H9 (cell line): Measurements from ENCODE around the gene SGCB. TPM values are rescaled to one million over a fixed set of nuclear protein-coding genes. Genes with fewer than 3 reads are reported as not detected.

Source experiments
- DNase-seq: peaks from one replicate; pipeline ENCODE4 v3.0.0-alpha.2; 2017
- H2AFZ ChIP-seq: one replicate; pipeline ENCODE4 v1.6.1; 2013; ENCODE audit warnings: mild to moderate bottlenecking, low read length, control low read depth, moderate library complexity
- H2AK5ac ChIP-seq: 2 replicates; pipeline ENCODE4 v1.6.1; 2013; ENCODE audit warnings: low read length, control low read depth, mixed read lengths; ENCODE audit not compliant: insufficient read length
- H2BK120ac ChIP-seq: one replicate; pipeline ENCODE4 v1.6.1; 2013; ENCODE audit warnings: low read depth, mild to moderate bottlenecking, low read length, control low read depth, inconsistent platforms; ENCODE audit not compliant: poor library complexity, severe bottlenecking
- H2BK12ac ChIP-seq: 2 replicates; pipeline ENCODE4 v1.6.1; 2013; ENCODE audit warnings: low read length, control low read depth, mixed read lengths, low read depth; ENCODE audit not compliant: insufficient read length
- H2BK15ac ChIP-seq: 2 replicates; pipeline ENCODE4 v1.6.1; 2013; ENCODE audit warnings: low read depth, low read length, control low read depth
- H2BK20ac ChIP-seq: one replicate; pipeline ENCODE4 v1.6.1; 2013; ENCODE audit warnings: low read depth, mild to moderate bottlenecking, low read length, control low read depth, inconsistent platforms; ENCODE audit not compliant: poor library complexity, severe bottlenecking
- H2BK5ac ChIP-seq: 2 replicates; pipeline ENCODE4 v1.6.1; 2013; ENCODE audit warnings: low read length, control low read depth, mixed read lengths; ENCODE audit not compliant: insufficient read length
- H3K14ac ChIP-seq: 2 replicates; pipeline ENCODE4 v1.6.1; 2013; ENCODE audit warnings: low read length, control low read depth; ENCODE audit not compliant: insufficient read depth
- H3K18ac ChIP-seq: 2 replicates; pipeline ENCODE4 v1.6.1; 2013; ENCODE audit warnings: low read depth, mild to moderate bottlenecking, mixed read lengths, low read length, control low read depth; ENCODE audit not compliant: insufficient read length
- H3K23ac ChIP-seq: 2 replicates; pipeline ENCODE4 v1.6.1; 2013; ENCODE audit warnings: low read length, control low read depth, mixed read lengths, low read depth; ENCODE audit not compliant: insufficient read length
- H3K23me2 ChIP-seq: 2 replicates; pipeline ENCODE4 v1.6.1; 2013; ENCODE audit warnings: low read depth, mild to moderate bottlenecking, mixed read lengths, low read length, control low read depth; ENCODE audit not compliant: insufficient read length, poor library complexity, severe bottlenecking
- H3K27ac ChIP-seq: 2 replicates; pipeline ENCODE4 v1.5.1; 2013; ENCODE audit warnings: low read length, control low read depth, mixed read lengths, low read depth; ENCODE audit not compliant: insufficient read length
- H3K27me3 ChIP-seq: 2 replicates; pipeline ENCODE4 v1.6.1; 2013; ENCODE audit warnings: low read length, control low read depth, inconsistent platforms; ENCODE audit not compliant: insufficient read depth
- H3K4ac ChIP-seq: 2 replicates; pipeline ENCODE4 v1.6.1; 2013; ENCODE audit warnings: low read depth, mild to moderate bottlenecking, control low read depth, inconsistent platforms, low read length, moderate library complexity
- H3K4me1 ChIP-seq: 2 replicates; pipeline ENCODE4 v1.6.1; 2013; ENCODE audit warnings: low read length, control low read depth, inconsistent platforms; ENCODE audit not compliant: insufficient read depth
- H3K4me2 ChIP-seq: 2 replicates; pipeline ENCODE4 v1.6.1; 2013; ENCODE audit warnings: low read length, control low read depth, mixed read lengths; ENCODE audit not compliant: insufficient read length, insufficient read depth
- H3K56ac ChIP-seq: 2 replicates; pipeline ENCODE4 v1.6.1; 2013; ENCODE audit warnings: low read depth, mild to moderate bottlenecking, mixed read lengths, low read length, control low read depth; ENCODE audit not compliant: insufficient read length
- H3K79me1 ChIP-seq: 2 replicates; pipeline ENCODE4 v1.6.1; 2013; ENCODE audit warnings: low read depth, mild to moderate bottlenecking, moderate library complexity, low read length, control low read depth, inconsistent platforms; ENCODE audit not compliant: insufficient read depth, poor library complexity, severe bottlenecking
- H3K79me2 ChIP-seq: 2 replicates; pipeline ENCODE4 v1.6.1; 2013; ENCODE audit warnings: low read length, control low read depth, inconsistent platforms; ENCODE audit not compliant: insufficient read depth
- H3K9ac ChIP-seq: 2 replicates; pipeline ENCODE4 v1.6.1; 2013; ENCODE audit warnings: low read length, control low read depth, mixed read lengths; ENCODE audit not compliant: insufficient read length; ENCODE audit errors: extremely low read depth
- H3K9me3 ChIP-seq: one replicate; pipeline ENCODE4 v1.6.1; 2013; ENCODE audit warnings: low read depth, low read length, inconsistent platforms; ENCODE audit not compliant: control insufficient read depth
- H3T11ph ChIP-seq: one replicate; pipeline ENCODE4 v1.6.1; 2013; ENCODE audit warnings: mild to moderate bottlenecking, low read length, control low read depth, inconsistent platforms
- H4K20me1 ChIP-seq: one replicate; pipeline ENCODE4 v1.6.1; 2013; ENCODE audit not compliant: control insufficient read depth, insufficient read length, insufficient read depth
- H4K5ac ChIP-seq: 2 replicates; pipeline ENCODE4 v1.6.1; 2013; ENCODE audit warnings: low read depth, mild to moderate bottlenecking, mixed read lengths, low read length, control low read depth; ENCODE audit not compliant: insufficient read length
- H4K8ac ChIP-seq: replicated peaks from 2 replicates; pipeline ENCODE4 v1.6.1; 2013; ENCODE audit warnings: low read length, control low read depth, mixed read lengths, low read depth; ENCODE audit not compliant: insufficient read length
- H4K91ac ChIP-seq: 2 replicates; pipeline ENCODE4 v1.6.1; 2013; ENCODE audit warnings: low read depth, mild to moderate bottlenecking, moderate library complexity, mixed read lengths, low read length, control low read depth; ENCODE audit not compliant: insufficient read length
- H3K27ac Mint-ChIP-seq, 3 experiments: 2 replicates in 2 of 3; 3 replicates in 1 of 3; pipeline ENCODE4 v1.8.0; 2020 to 2021; ENCODE audit warnings: mixed read lengths in 3 of 3, mild to moderate bottlenecking in 1 of 3, moderate library complexity in 1 of 3
- H3K27me3 Mint-ChIP-seq: 2 replicates; pipeline ENCODE4 v1.8.0; 2021; ENCODE audit warnings: low read depth, mild to moderate bottlenecking, moderate library complexity, mixed read lengths
- H3K36me3 Mint-ChIP-seq, 3 experiments: 2 replicates in 2 of 3; 3 replicates in 1 of 3; pipeline ENCODE4 v1.8.0; 2020 to 2021; ENCODE audit warnings: low read depth in 3 of 3, mixed read lengths in 3 of 3; ENCODE audit not compliant: insufficient read depth in 1 of 3
- H3K4me1 Mint-ChIP-seq, 2 experiments: 2 replicates each; pipeline ENCODE4 v1.8.0; 2020; ENCODE audit warnings: mixed read lengths in 2 of 2
- H3K4me3 Mint-ChIP-seq, 2 experiments: 2 replicates in 1 of 2; 3 replicates in 1 of 2; pipeline ENCODE4 v1.8.0; 2020 to 2021; ENCODE audit warnings: mild to moderate bottlenecking in 2 of 2, mixed read lengths in 2 of 2, moderate library complexity in 1 of 2
- H3K9me3 Mint-ChIP-seq, 2 experiments: 2 replicates in 1 of 2; 3 replicates in 1 of 2; pipeline ENCODE4 v1.8.0; 2020; ENCODE audit warnings: mild to moderate bottlenecking in 2 of 2, mixed read lengths in 2 of 2, moderate library complexity in 1 of 2
- CTCF ChIP-seq: fragments of 200-600 bp; sonication (generic); conservative IDR thresholded peaks from 3 replicates; pipeline ENCODE4 v1.8.0; 2021; ENCODE audit warnings: antibody characterized with exemption, mild to moderate bottlenecking
- WGBS: extraction: QIAGEN DNeasy Blood & Tissue Kit; methylation state at CpG from one replicate; pipeline ENCODE4 v1.1.7; 2013; ENCODE audit warnings: missing lambda C conversion rate, low lambda C conversion rate, mixed read lengths; ENCODE audit not compliant: insufficient read length; ENCODE audit errors: extremely low coverage; 5-methylcytosine and 5-hydroxymethylcytosine counted together
- total RNA-seq: library from RNA; stranded (reverse); gene quantifications from 2 replicates; pipeline ENCODE4 v1.2.1, GENCODE V29; 2021

The SGCB gene
- total RNA-seq, 1 experiment from 2014 or later, result 32.3 TPM

- H3K23me2 ChIP-seq, result no peaks in the 10 kb centered on the region
- no peaks in the 10 kb centered on the region for H3K79me2 ChIP-seq
- H3K23ac ChIP-seq, result no peak overlapping the region
- Mint-ChIP-seq H3K9me3 (no peaks in the 10 kb centered on the region; a peak in 1 of 5 replicates), H3K4me3 (peak overlapping the region; percentile 77 to 89), H3K27ac (peak overlapping the region in 1 of 3 experiments; percentile 32; a peak in 4 of 7 replicates), H3K27me3 (peaks cover 30% of the 10 kb centered on the region), H3K4me1 (peaks cover 22 to 27% of the 10 kb centered on the region in 2 experiments), H3K36me3 (peaks cover 0 to 3% (median 0%) of the 10 kb centered on the region in 3 experiments; a peak in 2 of 7 replicates)
- no peaks in the 10 kb centered on the region for H3K79me1 ChIP-seq
- H2AFZ ChIP-seq, result no peak overlapping the region
- H2BK120ac ChIP-seq, result no peak overlapping the region
- H3K27me3 ChIP-seq, result no peaks in the 10 kb centered on the region
- no peak overlapping the region for H2BK15ac ChIP-seq
- TF ChIP-seq CTCF, result no peak
- peak overlapping the region; percentile 5 for H3K18ac ChIP-seq
- no peak overlapping the region for H2BK20ac ChIP-seq
- H2BK5ac ChIP-seq, result no peak overlapping the region
- peak overlapping the region; percentile 28 for H3K9ac ChIP-seq
- no peak overlapping the region for H2AK5ac ChIP-seq
- H3K56ac ChIP-seq, result no peak overlapping the region
- H4K20me1 ChIP-seq, result no peaks in the 10 kb centered on the region
- H4K8ac ChIP-seq, result no peak overlapping the region
- no peak overlapping the region for H3K27ac ChIP-seq
- no peak overlapping the region for H2BK12ac ChIP-seq
- no CpG with 5 or more reads among the region's 25 CpGs for WGBS
- H3K4me1 ChIP-seq, result no peaks in the 10 kb centered on the region
- peak overlapping the region; percentile 78; the same call in 1 of the 2 replicates for H3K14ac ChIP-seq
- peak overlapping the region; percentile 38 for H3K4me2 ChIP-seq
- peak; percentile 64 for DNase-seq
- H3K4ac ChIP-seq, result no peak overlapping the region
- H4K91ac ChIP-seq, result no peak overlapping the region
- no peak overlapping the region for H4K5ac ChIP-seq
- no peaks in the 10 kb centered on the region for H3K9me3 ChIP-seq
- no peak overlapping the region for H3T11ph ChIP-seq
Measured at GRCh38 chr4:52037689-52038102, 403 bp downstream of the SGCB start.
